GM18511 (cell line): ENCODE results near the gene HPD.
"Not testable (repeated sequence)": the region's sequence is repeated elsewhere in the genome, so short reads cannot be mapped to it uniquely, and the experiment has no call there.

Source experiments
- ATAC-seq: cut with Tn5 transposase; IDR thresholded peaks from one replicate; pipeline ENCODE4 v1.9.1; 2021; ENCODE audit warnings: mild to moderate bottlenecking, moderate library complexity; ENCODE audit not compliant: unreplicated experiment

The HPD gene

GRCh38 chr12:121858662-121859572, at the start of gene HPD:
Gene HPD (minus strand): TSS chr12:121858859. CDS start chr12:121858823, 36 bp downstream.
- ATAC-seq = no peak

GRCh38 chr12:121905746-121906145, 47.1 kb upstream of the HPD start:
- no peak for ATAC-seq

DNA sequence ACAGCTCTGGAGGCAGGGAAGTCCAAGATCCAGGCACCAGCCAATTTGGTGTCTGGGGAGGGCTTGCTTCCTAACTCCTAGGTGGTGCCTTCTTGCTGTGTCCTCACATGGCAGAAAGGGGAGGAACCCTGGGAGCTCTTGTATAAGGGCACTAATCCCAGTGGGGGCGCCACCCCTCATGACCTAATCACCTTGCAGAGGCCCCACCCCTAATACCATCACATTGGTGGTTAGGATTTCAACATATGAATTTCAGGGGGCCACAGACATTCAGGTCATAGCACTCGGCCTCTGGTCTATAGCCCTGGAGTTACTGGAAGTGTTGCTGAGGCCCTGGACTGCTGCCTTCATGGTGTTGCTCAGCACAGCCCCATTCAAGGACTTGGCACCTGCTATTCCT, 44.5 kb upstream of the HPD start:
- no peak for ATAC-seq

DNA sequence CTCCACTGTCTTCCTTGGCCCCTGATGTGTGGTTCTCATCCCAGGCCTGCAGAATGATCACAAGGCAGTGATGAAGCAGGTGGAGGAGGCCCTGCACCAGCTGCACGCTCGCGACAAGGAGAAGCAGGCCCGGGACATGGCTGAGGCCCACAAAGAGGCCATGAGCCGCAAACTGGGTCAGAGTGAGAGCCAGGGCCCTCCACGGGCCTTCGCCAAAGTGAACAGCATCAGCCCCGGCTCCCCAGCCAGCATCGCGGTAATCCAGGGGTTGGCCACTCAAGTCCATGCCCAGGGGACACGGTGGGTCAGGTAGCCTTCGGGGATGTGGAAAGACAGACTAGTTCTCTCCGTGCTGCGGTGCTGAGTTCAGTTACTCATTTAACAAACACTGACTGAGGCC, 40.9 kb upstream of the HPD start:
- ATAC-seq = no peak

DNA sequence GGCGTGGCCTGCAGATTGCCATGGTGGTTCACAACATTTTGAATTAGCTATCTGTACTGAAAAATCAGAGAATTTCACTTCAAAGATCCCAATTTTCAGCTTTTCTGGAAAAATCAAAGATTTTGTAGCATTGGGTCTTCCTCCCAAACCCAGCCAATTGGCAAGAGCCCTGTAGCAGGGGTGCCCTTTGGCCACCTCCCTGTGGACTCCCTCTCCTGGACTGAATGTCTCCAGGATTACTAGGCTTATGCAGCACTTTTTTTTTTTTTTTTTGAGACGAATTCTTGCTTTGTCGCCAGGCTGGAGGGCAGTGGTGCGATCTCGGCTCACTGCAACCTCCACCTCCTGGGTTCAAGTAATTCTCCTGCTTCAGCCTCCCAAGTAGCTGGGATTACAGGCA, 39.6 kb upstream of the HPD start:
- no peak for ATAC-seq

GRCh38 chr12:121894633-121895032, 36.0 kb upstream of the HPD start:
- ATAC-seq = no peak

DNA sequence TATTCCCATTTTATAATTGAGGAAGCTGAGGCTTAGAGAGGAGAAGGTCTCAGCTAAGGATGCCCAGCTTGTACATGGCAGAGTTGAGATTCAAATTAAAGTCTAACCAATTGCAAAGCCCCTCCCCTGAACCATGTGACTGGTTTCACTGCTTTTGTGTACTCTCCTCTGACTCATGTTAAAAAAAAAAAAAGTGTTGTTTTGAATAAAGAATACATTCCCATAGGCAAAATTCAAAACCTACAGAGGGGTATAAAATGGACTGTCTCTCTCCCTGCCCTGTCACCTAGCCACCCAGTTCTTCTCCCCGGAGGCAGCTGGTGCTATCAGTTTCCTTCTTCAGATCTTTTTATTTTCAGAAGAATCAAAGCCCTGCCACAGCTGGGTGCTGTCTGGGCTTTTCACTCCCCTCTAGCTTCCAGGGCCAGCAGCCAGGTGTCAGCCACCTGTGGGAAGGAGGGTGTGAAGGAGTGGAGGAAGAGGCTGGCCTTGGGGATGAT, 35.4 kb upstream of the HPD start:
- ATAC-seq = no peak

DNA sequence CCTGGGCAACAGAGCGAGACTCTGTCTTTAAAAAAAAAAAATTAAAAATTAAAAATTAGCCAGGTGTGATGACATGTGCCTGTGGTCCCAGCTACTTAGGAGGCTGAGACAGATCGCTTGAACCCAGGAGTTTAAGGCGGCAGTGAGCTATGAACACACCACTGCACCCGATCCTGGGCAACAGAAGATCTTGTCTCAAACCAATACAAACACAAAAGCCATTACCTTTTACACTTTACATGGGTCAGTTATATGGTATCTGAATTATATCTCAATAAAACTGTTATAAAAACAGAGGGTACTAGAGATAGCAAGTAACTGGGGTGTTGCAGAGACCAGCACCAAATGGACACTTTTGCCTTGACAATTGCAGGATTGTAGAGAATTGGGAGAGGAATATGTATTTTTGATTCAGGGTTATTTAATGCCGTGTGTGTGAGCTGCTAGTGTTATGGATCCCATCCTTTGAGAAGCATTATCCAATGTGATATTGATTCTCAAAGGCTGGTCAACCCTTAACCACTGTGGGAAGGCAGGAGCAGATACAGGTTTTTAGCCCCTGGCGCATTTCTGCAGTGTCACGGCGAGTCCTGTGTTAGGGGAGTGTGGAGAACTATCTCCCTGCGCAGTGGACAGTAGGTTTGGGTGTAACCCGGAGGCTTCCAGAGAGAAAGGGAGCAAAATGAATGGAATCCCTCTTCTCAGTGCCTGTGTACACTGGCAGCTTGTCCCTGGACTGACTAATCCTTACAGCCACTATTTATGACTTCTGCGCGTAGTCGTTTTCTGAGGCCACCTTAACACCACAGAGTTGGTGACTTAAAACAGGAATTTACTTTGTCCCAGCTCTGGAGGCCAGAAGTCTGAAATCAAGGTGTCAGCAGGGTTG, 34.3 kb upstream of the HPD start:
- no peak for ATAC-seq

DNA sequence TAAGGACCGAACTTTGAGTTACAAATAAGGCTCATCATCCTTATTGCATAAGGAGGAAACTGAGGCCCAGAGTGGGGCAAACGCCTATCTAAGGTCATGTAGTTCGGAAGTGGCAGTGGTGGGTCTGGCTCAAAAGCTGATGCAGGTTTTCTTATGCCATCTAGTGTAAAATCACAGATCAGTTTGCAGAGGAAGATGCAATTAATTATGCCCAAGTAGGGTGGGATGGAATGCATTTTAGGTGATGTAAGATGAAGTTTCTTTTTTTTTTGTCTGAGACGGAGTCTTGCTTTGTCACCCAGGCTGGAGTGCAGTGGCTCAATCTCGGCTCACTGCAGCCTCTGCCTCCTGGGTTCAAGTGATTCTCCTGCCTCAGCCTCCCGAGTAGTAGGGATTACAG, 31.0 kb upstream of the HPD start:
- not testable (repeated sequence) for ATAC-seq

DNA sequence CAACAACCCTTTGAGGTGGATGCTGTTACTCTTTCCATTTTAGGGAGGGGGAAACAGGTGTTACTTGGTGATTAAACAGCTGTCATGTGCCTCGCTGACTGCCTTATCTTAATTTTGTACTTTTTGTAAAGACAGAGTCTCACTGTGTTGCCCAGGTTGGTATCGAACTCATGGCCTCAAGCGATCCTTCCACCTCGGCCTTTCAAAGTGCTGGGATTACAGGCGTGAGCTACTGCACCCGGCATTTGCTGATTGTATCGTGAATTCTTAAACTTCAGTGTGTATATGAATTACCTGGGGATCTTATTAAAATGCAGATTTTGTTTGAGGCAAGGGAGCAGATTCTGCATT, 30.6 kb upstream of the HPD start:
- ATAC-seq = no peak

DNA sequence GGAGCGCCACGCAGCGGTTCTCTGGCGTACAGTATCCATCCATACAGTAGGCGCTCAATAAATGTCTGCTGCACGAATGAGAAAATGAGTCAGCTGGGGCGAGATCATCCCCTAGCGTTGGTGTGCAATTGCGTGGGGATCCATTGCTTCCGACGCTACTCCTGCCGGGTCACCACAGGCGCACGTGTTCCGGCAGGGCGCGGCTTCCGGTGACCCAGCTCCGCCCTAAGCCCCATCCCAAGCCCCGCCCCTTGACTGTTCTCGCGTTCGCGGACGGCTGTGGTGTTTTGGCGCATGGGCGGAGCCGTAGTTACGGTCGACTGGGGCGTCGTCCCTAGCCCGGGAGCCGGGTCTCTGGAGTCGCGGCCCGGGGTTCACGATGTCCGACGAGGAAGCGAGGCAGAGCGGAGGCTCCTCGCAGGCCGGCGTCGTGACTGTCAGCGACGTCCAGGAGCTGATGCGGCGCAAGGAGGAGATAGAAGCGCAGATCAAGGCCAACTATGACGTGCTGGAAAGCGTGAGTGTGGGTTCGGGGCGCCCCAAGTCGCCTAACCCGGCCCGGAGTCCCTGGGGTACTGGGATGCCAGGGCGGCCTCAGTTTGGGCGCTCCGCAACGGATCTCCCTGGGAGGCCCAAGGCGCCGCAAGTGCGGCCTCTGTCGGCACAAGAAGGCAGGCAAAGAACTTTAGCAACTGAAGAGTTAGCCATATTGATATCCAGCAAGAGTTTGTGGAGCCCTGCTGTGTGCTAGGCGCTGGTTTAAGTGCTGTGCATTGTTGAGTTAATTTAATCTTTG, 30.0 kb upstream of the HPD start, which contains the start of gene PSMD9:
PSMD9 (plus strand) TSS at position 313 of the 796 bp plus-strand sequence; CDS start at position 380, 67 bp downstream.
- ATAC-seq = peak; percentile 95

- ATAC-seq = no peak
These were observed 29.4 kb upstream of the HPD start for GRCh38 chr12:121888083-121888477.

DNA sequence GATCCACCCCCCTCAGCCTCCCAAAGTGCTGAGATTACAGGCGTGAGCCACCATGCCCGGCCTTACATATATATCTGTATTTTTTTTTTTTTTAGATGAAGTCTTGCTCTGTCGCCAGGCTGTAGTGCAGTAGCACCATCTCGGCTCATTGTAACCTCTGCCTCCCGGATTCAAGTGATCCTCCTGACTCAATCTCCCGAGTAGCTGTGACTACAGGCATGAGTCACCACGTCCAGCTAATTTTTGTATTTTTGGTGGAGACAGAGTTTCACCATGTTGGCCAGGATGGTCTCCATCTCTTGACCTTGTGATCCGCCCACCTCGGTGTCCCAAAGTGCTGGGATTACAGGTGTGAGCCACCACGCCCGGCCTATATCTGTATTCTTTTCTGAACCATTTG, 26.5 kb upstream of the HPD start:
- ATAC-seq = not testable (repeated sequence)

DNA sequence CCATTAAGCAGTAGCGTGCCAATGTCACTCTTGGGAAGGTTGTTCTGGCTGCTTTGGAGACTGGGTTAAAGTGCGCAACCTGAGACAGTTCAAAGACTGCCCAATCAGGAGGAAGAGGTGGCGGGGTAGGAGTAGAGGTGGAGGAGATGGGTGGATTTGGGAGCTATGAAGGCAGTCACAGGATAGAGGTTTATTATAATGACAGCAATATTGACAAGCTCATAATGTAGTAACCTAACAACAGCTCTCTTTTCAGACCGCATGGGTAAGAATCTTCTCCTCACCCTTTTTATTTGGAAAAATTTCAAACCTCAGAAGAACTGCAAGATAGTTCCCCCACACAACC, 24.6 kb upstream of the HPD start:
- no peak for ATAC-seq

- not testable (repeated sequence) for ATAC-seq
These were observed 17.4 kb upstream of the HPD start for GRCh38 chr12:121876080-121876447.

DNA sequence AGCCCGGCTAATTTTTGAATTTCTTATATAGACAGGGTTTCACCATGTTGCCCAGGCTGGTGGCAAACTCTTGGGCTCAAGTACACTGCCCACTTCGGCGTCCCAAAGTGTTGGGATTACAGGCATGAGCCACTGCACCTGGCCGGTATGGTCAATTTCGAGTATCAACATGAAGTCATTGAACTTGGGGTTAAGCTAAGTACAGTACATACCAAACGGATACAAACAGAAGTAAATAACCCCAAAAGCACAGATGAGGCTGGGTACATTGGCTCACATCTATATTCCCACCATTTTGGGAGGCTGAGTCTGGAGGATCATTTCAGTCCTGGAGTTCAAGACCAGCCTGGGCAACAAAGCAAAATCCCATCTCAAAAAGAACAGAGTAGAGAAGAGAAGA, 16.9 kb upstream of the HPD start:
- no peak for ATAC-seq

DNA sequence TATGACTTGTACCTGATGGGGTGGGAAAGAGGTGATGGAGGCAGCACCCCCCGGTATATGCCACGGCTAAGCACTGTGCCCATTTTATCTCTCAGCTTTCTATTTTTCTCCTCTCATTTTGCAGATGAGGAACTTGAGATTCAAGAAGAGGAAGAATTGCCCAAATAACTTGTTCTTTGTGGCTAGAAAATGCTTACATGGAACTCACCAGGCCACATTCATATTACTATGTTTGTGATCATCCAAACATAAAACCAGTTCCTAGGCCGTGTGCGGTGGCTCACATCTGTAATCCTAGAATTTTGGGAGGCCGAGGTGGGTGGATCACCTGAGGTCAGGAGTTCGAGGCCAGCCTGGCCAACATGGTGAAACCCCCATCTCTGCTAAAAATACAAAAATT, 15.4 kb upstream of the HPD start:
- no peak for ATAC-seq

GRCh38 chr12:121873216-121873569, 14.5 kb upstream of the HPD start:
- ATAC-seq = no peak

- ATAC-seq = no peak
These were observed 14.0 kb upstream of the HPD start for GRCh38 chr12:121872546-121873215.

DNA sequence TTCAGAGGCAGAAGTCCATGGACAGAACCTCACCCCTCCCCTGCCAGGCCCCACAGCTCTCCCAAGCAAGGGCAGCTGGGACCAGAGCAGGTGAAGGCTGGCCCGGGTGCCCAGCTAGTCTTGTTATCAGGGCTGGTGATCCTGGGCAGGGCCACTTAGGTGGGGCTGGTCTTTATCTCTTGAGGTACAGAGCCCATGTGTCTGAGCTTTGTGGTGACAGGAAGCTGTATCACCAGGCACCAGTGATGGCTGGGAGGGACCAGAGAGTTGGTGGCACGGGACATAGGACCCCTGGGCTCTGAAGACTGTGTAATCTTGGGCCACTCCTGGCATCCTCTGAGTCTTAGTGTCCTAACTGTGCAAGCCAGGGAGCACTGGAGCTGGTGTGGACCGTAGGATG, 12.8 kb upstream of the HPD start:
- ATAC-seq = no peak
